Central memory CD8-positive, alpha-beta T cell (primary cell): ENCODE data around the gene CYP4F22.
"Not testable (repeated sequence)": the region's sequence is repeated elsewhere in the genome, so short reads cannot be mapped to it uniquely, and the experiment has no call there.

Source experiments
- ATAC-seq: fragments of 150-1000 bp; cut with Tn5 transposase; replicated peaks from 2 replicates; pipeline ENCODE4 v1.10.0; 2022; ENCODE audit warnings: mild to moderate bottlenecking, moderate FRiP score, moderate number of reproducible peaks; ENCODE audit not compliant: poor library complexity, severe bottlenecking; ENCODE audit errors: extremely low read depth
- DNase-seq, 2 donors: peaks; one replicate each; pipeline ENCODE4 v3.0.0; 2021; ENCODE audit warnings: low spot score in 2 of 2
- H3K27ac Mint-ChIP-seq: one replicate; pipeline ENCODE4 v1.8.0; 2022; ENCODE audit warnings: low read depth, mild to moderate bottlenecking, moderate library complexity, mixed read lengths
- H3K27me3 Mint-ChIP-seq: one replicate; pipeline ENCODE4 v1.8.0; 2022; ENCODE audit warnings: mixed read lengths
- H3K36me3 Mint-ChIP-seq: one replicate; pipeline ENCODE4 v1.8.0; 2022; ENCODE audit warnings: mild to moderate bottlenecking, moderate library complexity, mixed read lengths; ENCODE audit not compliant: insufficient read depth
- H3K4me1 Mint-ChIP-seq: one replicate; pipeline ENCODE4 v1.8.0; 2022; ENCODE audit warnings: mixed read lengths
- H3K4me3 Mint-ChIP-seq: one replicate; pipeline ENCODE4 v1.8.0; 2022; ENCODE audit warnings: mild to moderate bottlenecking, moderate library complexity, mixed read lengths
- H3K9me3 Mint-ChIP-seq: one replicate; pipeline ENCODE4 v1.8.0; 2022; ENCODE audit warnings: mixed read lengths

CYP4F22 gene

DNA sequence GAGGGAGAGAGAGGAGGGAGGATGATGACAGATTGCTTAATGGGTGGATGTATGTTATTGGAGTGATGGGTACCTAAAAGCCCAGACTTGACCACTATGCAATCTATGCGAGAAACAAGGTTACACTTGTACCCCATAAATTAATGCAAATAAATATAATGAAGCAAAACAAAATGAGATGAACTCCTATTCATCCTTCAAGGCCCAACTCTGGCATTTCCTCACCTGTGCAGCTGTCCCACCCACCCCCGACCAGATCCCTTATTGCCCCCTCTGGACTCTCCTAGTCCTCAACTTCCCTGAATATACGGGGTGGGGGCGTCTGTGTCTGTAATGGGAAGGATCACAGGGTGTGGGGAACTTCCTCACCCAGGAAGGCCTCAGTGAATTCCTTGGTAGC is 33.2 kb upstream of the CYP4F22 start:
- Mint-ChIP-seq H3K9me3 (no peaks in the 10 kb centered on the region), H3K4me3 (no peak overlapping the region), H3K36me3 (peaks cover 4% of the 10 kb centered on the region), H3K27me3 (no peaks in the 10 kb centered on the region), H3K27ac (no peak overlapping the region), H3K4me1 (peaks cover 26% of the 10 kb centered on the region)
- ATAC-seq (no peak), DNase-seq (no peak)

DNA sequence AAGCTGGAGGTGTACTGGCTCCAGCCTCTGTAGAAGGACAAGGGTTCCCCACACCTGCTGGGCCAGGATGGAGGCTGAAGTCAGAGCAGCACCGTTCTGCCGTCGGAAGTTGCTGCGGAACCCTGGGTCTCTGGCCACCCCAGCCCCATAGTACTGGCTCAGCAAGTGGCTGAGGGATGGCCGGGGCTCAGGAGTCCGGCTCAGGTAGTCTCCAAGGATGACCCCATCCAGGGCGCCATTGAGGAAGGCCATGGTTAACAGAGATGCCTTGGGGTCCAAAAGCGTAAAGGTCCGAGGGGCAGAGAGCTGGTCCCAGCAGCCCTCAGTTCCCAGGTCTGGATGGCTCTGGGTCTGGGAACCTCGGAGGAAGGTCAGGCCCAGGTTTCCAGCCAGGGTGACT is 32.7 kb upstream of the CYP4F22 start:
- H3K27ac Mint-ChIP-seq: no peak overlapping the region
- ATAC-seq (no peak), DNase-seq (no peak)
- peaks cover 23% of the 10 kb centered on the region for H3K4me1 Mint-ChIP-seq
- H3K36me3 Mint-ChIP-seq: peaks cover 4% of the 10 kb centered on the region
- no peaks in the 10 kb centered on the region for H3K9me3 Mint-ChIP-seq
- H3K4me3 Mint-ChIP-seq: no peak overlapping the region
- H3K27me3 Mint-ChIP-seq: no peaks in the 10 kb centered on the region

GRCh38 chr19:15476325-15476724 is 32.0 kb upstream of the CYP4F22 start:
- Mint-ChIP-seq H3K27me3 (no peaks in the 10 kb centered on the region), H3K4me1 (peaks cover 23% of the 10 kb centered on the region), H3K36me3 (peaks cover 4% of the 10 kb centered on the region), H3K4me3 (no peak overlapping the region), H3K9me3 (no peaks in the 10 kb centered on the region), H3K27ac (no peak overlapping the region)
- ATAC-seq (no peak), DNase-seq (no peak)

GRCh38 chr19:15479391-15480345 is 28.7 kb upstream of the CYP4F22 start, which contains the start of gene PGLYRP2:
Gene PGLYRP2, minus strand, starts transcription at chr19:15479501. Its CDS starts 130 bp downstream, at chr19:15479371.
- no peak for ATAC-seq
- H3K9me3 Mint-ChIP-seq: no peaks in the 10 kb centered on the region
- H3K27ac Mint-ChIP-seq: peak within 1 kb of the TSS; percentile 13
- DNase-seq: no peak
- peaks cover 17% of the 10 kb centered on the region for H3K4me1 Mint-ChIP-seq
- peak within 1 kb of the TSS; percentile 17 for H3K4me3 Mint-ChIP-seq
- no peaks in the 10 kb centered on the region for H3K27me3 Mint-ChIP-seq
- H3K36me3 Mint-ChIP-seq: peaks cover 4% of the 10 kb centered on the region

- H3K4me3 Mint-ChIP-seq, DNase-seq, H3K36me3 Mint-ChIP-seq, H3K27me3 Mint-ChIP-seq, H3K27ac Mint-ChIP-seq, H3K9me3 Mint-ChIP-seq, ATAC-seq: not testable (repeated sequence)
- H3K4me1 Mint-ChIP-seq: peaks cover 17% of the 10 kb centered on the region
Observed at GRCh38 chr19:15480996-15481395, 27.3 kb upstream of the CYP4F22 start.

DNA sequence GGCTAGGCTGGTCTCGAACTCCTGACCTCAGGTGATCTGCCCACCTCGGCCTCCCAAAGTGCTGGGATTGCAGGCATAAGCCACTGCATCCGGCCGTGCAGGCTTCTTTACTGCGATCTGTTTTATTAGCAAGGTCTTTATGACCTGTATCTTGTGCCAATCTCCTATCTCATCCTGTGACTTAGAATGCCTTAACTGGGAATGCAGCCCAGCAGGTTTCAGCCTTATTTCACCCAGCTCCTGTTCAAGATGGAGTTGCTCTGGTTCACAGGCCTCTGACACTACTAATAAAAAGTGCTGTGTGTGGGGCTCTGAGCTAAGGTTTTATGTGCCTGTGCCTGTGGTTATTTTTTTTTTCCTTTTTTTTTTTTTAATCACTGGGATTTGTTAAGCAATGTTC is 22.6 kb upstream of the CYP4F22 start:
- H3K4me3 Mint-ChIP-seq, DNase-seq, H3K27me3 Mint-ChIP-seq, ATAC-seq, H3K36me3 Mint-ChIP-seq, H3K27ac Mint-ChIP-seq, H3K9me3 Mint-ChIP-seq, H3K4me1 Mint-ChIP-seq: not testable (repeated sequence)

- Mint-ChIP-seq H3K27me3 (no peaks in the 10 kb centered on the region), H3K36me3 (no peaks in the 10 kb centered on the region), H3K4me1 (no peaks in the 10 kb centered on the region), H3K27ac (no peak overlapping the region), H3K9me3 (no peaks in the 10 kb centered on the region), H3K4me3 (no peak overlapping the region)
- DNase-seq: no peak
- ATAC-seq: no peak
Observed at GRCh38 chr19:15487038-15487437, 21.3 kb upstream of the CYP4F22 start.

- ATAC-seq (no peak), DNase-seq (no peak)
- Mint-ChIP-seq H3K36me3 (no peaks in the 10 kb centered on the region), H3K4me3 (no peak overlapping the region), H3K27me3 (no peaks in the 10 kb centered on the region), H3K9me3 (no peaks in the 10 kb centered on the region), H3K27ac (no peak overlapping the region), H3K4me1 (no peaks in the 10 kb centered on the region)
Observed at GRCh38 chr19:15488489-15489226, 19.7 kb upstream of the CYP4F22 start.

GRCh38 chr19:15495151-15495550 is 13.2 kb upstream of the CYP4F22 start:
- H3K9me3 Mint-ChIP-seq: no peaks in the 10 kb centered on the region
- no peak overlapping the region for H3K27ac Mint-ChIP-seq
- DNase-seq: no peak
- peaks cover 9% of the 10 kb centered on the region for H3K4me1 Mint-ChIP-seq
- H3K36me3 Mint-ChIP-seq: no peaks in the 10 kb centered on the region
- ATAC-seq: no peak
- no peaks in the 10 kb centered on the region for H3K27me3 Mint-ChIP-seq
- H3K4me3 Mint-ChIP-seq: no peak overlapping the region

- peaks cover 15% of the 10 kb centered on the region for H3K4me1 Mint-ChIP-seq
- no peak for DNase-seq
- H3K4me3 Mint-ChIP-seq: no peak overlapping the region
- no peaks in the 10 kb centered on the region for H3K27me3 Mint-ChIP-seq
- H3K9me3 Mint-ChIP-seq: no peaks in the 10 kb centered on the region
- no peak for ATAC-seq
- no peak overlapping the region for H3K27ac Mint-ChIP-seq
- H3K36me3 Mint-ChIP-seq: no peaks in the 10 kb centered on the region
Observed at GRCh38 chr19:15498156-15498858, 10.0 kb upstream of the CYP4F22 start.

- DNase-seq (no peak), ATAC-seq (no peak)
- no peaks in the 10 kb centered on the region for H3K9me3 Mint-ChIP-seq
- no peak overlapping the region for H3K4me3 Mint-ChIP-seq
- peaks cover 15% of the 10 kb centered on the region for H3K4me1 Mint-ChIP-seq
- no peak overlapping the region for H3K27ac Mint-ChIP-seq
- H3K27me3 Mint-ChIP-seq: no peaks in the 10 kb centered on the region
- no peaks in the 10 kb centered on the region for H3K36me3 Mint-ChIP-seq
Observed at GRCh38 chr19:15498910-15499309, 9.4 kb upstream of the CYP4F22 start.

DNA sequence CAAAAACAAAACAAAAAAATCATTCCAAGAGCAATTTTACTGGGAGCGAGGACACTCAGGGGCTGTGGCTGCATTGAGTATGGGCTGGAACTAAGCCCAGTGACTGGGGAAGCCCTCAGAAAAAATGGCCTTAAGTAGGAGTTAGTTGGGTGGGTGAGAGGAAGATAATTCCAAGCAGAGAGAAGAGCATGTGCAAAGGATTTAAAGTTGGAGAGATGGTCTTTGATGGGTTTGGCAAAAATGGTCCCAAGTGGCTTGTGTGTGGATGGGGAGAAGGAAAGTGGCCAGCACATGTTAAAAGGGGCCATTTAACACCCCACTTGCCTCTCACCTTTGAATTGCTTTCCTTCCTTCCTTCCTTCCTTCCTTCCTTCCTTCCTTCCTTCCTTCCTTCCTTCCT is 6.7 kb upstream of the CYP4F22 start:
- Mint-ChIP-seq H3K27ac (no peak overlapping the region), H3K4me1 (peaks cover 15% of the 10 kb centered on the region), H3K27me3 (no peaks in the 10 kb centered on the region), H3K36me3 (no peaks in the 10 kb centered on the region), H3K4me3 (no peak overlapping the region), H3K9me3 (no peaks in the 10 kb centered on the region)
- ATAC-seq: no peak
- no peak for DNase-seq
